HG03520 (cell line): ENCODE data around the gene TRAK1.
A peak's percentile ranks its signal among the peaks of the same experiment; 100 is the strongest.

Source experiments
- ATAC-seq: cut with Tn5 transposase; IDR thresholded peaks from one replicate; pipeline ENCODE4 v1.9.1; 2021; ENCODE audit warnings: mild to moderate bottlenecking, moderate library complexity; ENCODE audit not compliant: unreplicated experiment

The TRAK1 gene

GRCh38 chr3:42198709-42199108, 107.6 kb downstream of the TRAK1 start:
- ATAC-seq = no peak

DNA sequence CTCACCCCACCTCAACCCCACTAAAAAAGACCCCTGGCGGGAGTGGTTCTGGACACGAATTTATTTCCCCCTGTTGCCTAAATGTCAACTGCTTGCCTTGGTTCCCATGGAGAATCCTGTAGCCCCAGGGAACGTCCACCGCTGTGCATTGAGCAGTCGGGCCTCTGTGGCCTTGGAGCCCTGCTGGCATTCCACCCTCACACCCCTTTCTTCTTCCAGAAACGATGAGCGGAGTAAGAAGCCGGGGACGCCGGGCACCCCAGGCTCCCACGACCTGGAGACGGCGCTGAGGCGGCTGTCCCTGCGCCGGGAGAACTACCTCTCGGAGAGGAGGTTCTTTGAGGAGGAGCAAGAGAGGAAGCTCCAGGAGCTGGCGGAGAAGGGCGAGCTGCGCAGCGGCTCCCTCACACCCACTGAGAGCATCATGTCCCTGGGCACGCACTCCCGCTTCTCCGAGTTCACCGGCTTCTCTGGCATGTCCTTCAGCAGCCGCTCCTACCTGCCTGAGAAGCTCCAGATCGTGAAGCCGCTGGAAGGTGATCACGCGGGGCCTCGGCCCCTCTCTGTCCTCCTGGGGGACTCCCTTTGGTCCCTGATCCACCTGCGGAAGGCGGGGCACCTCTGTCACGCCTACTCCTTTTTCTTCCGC, 111.2 kb downstream of the TRAK1 start:
- no peak for ATAC-seq

DNA sequence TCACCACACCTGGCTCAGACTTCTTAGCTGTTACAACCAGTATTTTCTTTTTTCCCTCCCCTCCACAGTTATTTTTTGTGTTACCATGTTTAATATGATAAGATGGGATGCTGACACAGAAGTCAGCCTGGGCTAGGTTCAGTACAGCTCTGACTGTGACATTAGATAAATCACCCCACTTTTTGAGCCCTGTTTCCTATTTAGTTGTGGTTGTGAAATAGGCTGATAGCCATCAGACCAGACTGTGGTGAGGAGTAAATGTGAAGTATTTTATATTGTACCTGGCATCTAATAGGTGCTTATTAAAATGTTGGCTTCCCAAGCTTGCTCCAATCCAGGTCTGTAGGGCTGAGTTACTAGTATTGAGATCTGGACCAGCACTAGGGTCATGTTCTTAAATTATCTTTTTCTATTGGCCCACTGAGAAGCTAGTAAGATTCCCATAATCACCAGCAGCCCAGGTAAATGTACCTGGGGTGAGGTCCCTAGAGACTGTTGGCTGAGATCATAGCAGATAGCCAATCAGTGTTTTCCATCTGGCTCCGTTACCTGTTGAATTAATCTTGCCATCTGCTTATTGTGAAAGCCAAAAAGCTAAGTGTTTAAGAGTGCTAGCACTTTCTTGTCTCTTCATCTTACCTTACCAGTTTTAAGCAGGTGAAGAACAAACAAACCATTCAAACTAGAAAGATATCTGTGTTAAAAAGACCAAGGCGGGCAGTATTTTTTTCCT, 113.9 kb downstream of the TRAK1 start:
- ATAC-seq = no peak

DNA sequence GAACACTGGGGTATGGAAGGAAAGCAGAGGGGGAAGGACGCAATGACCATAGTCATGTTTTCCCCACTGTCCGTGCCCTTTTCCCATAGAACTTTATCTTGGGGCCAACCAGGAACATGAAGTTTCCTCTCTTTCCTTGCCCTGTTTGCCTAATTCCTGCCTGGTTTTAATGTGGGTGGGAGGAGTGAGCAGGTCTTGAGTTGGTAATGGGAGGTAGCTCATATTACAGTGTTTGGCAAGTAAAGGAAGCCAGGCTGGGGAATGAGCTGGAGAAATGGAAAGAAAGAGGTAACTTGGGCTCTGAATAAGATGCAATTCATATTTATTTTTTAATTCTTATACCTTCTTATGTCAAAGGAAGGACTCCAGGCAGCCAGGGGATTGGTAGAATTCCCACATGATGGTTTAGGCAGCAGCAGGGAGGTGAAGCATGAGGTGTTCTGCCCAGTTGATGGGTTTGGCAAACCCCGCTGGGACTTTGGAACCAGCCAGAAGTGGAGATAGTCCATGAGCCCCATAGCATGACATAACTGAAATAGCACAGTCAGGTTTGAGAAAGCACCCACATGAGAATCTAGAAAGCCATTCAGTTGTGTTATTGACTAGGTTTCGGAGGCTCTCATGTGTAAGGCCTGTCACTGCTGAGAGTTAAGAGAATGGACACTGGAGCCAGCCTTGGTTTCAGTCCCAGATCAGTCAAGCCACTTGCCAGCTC, 114.8 kb downstream of the TRAK1 start:
- ATAC-seq = peak; percentile 81

GRCh38 chr3:42209917-42210316, 118.8 kb downstream of the TRAK1 start:
- no peak for ATAC-seq

DNA sequence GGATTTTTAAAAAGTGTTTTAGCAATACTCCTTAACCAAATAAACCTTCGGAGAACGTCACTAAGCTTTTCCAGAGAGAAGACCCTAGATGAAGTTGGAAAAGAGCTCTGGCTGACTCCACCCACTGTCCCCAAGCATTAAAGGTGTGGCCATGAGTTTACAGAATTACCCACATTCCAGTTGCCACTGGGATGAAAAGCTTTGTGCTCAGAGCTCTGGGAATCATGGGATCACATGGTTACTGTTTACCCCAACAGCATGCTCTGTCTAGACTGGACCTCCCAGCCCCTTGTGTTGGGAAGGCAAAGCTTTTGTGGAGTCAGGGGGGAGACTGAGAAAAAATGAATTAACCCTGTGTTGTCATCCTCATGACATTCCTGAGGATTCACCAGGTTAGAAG, 119.6 kb downstream of the TRAK1 start:
- no peak for ATAC-seq

GRCh38 chr3:42213417-42213816, 122.3 kb downstream of the TRAK1 start:
- no peak for ATAC-seq

DNA sequence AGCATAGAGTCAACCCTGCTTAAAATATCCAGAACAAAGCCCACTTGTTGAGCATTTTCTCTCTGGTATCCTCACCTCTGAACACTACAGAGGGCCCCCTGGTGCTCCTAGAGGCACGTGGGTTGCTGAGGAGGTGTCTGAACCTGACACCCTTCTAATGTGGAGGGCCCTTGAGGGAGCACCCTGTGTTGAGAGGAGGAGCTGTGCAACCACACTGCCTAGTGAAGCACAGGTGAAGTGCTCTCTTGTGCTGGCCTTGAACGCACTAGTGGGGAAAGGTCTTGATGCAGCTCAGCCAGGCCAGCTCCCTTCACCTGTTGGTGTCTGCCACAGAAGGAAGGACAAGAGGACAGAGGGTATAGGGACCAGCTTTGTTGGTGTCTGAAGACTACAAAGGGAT, 122.9 kb downstream of the TRAK1 start:
- ATAC-seq = no peak

GRCh38 chr3:42214565-42215283, 123.6 kb downstream of the TRAK1 start:
- ATAC-seq = no peak

DNA sequence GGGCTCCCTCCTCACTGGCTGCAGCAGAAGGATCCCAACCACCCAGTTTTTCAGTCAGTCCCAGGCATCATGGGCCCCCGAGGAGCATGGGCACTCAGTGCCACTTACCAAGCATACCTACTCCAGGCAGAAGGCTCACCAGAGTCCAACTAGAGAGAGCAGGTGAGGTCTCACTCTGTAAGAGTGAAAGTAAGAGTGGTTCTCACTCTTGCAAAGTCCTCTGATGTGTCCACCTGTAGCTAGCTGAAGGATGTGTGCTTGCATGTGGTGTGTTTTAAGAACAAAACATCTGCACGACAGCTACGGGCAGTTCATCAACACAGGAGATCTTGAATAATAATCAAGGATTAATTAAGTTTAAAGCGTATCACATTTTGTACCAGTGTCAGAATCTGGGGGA, 125.1 kb downstream of the TRAK1 start:
- peak; percentile 59 for ATAC-seq

DNA sequence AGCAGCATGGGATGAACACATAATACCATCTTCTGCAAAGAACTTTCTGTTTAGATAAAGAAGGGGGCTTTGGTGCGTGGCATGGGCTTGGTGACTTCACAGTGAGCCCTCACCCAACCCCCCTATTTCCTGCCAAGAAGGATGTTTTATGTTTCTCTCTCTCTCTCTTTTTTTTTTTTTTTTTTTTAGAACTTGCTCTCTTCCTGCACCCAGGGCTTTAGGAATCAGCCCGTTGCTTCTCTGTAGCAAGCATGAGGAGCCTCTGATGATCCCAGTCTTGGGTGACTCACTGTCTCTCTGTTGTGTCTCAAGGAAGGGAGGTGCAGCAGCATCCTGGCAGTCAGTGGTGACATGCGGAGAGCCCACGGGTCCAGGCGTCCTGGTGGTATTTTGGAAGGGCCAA, 125.8 kb downstream of the TRAK1 start:
- no peak for ATAC-seq

DNA sequence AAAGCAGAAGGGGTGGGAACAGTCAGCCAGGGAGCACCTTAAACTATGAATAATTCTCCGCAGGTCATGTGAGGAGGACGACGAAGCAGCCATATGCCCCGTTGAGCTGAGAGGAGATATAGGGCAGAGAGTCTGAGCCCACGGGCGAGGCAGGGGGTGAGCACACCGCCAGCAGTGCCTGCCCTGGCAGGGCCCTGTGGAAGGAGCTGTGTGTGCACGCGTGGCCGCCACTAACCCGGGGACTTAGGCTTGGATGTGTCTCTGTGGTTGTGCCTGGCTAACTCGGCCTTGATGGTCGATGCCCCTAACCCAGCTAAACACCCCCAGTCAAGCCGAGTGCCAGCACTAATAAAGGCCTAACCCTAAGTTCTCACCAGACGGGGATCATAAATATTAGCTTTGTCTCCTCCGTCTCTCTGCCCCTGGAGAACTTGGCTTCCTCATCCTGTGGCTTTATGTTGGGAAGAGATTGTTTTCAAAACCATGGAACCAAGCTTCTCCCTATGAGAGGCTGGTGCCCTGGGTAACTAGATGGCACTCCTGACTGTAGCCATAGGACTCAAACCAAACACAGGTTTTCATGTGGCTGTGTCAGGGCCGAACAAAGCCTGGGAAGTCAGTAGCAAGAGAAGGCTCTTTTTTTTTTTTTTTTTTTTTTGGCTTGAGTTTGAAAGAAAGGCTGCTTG, 129.4 kb downstream of the TRAK1 start:
- ATAC-seq = no peak

GRCh38 chr3:42222942-42223693, 132.0 kb downstream of the TRAK1 start:
- ATAC-seq = no peak

DNA sequence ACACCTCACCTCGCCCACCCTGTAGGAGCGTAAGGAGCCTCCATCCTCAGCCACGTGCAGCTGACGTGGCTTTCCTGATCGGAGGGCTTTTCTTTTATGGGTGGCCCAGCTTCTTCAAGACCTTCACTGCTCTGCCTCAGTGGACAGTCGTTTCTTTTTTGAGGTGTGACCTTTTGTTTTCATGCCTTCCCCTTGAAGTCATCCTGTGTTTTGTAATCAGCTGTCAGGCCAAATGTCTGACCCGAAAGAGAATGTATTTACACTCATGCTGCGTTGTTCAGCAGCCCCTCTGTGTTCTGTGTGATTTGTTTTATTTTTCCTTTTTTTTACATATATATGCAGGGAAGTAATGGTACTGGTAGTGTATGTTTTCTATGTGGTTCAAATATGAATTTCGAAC, 133.0 kb downstream of the TRAK1 start:
- no peak for ATAC-seq

DNA sequence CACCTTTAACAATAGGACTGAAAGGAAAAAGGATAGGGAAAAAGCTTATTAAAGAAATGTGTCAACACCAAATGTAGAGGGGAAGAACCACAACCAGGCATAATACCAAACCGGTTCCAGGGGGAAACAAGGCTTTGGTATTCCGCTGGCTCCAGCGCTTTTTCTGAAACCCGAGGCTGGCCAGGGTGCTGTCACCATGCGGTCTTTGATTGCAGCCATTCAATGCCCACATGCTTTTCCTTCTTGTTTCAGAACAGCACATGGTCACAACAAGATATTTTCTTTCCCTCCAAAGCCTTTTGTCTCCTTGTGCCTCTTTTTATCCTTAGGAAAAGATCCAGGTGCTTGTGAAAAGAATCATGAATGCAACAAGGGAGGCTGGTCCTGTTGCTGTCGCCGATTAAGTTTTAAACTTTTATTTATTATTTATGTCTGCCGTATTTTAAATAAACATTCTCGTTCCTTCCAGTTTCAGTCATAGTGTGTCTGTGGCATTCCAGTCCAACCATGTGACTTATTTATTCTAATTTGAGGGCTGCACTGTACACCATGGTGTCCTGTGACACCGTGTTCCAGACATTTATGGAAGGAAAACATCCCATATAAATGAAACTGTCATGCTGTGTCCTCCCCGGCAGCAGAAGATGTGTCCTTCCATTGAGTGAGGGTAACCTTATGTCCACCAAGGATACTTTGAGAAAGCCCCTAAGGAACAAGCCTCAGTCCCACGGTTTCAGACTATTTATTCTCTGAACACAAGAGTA, 133.7 kb downstream of the TRAK1 start:
- ATAC-seq = no peak

GRCh38 chr3:42225486-42226363, 134.6 kb downstream of the TRAK1 start:
- no peak for ATAC-seq

DNA sequence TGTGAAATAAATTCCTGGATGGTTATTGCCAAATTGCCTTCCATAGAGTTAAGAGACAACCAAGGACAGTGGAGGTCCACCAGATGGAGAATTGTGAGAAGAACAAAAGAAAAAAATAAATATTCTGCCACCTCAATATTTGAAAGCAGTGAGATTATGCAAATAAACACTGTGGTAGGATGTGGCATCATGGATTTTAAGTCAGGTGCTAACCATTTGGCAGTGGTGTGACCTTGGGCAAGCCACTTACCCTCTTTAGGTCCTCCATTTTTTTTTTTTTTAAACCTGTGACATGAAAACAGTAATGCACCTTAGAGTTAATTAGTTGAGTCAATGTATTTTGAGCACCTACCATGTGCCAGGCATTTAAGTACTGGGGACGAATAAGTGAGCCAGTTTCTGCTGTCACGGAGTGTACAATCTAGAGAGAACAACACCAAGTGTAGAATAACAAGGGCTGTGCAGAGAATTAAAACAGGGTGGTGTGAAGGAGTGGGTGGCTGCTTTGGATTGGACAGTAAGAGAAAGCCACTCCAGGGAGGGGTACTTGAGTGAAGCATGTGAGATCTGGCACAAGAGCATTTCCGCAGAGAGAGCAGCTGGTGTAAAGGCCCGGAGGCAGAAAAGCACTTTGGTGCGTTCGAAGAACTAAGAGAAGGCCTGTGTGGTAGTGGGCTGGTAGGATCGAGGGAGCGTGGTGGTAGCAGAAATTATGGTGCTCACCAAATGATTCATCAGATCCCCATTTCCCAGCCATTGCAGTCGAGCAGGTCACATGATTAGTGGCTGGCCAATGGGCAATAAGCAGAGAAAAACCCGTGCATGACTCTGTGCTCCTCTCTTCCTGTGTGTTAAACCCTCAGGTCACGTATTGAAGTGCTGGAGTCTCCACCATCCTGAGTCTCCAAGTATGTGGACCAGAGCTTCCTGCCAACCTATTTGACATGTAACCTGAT, 135.6 kb downstream of the TRAK1 start:
- no peak for ATAC-seq
